Neural crest cell (in vitro differentiated cells): ENCODE results near the gene STRIP2. TPM values are rescaled to one million over a fixed set of nuclear protein-coding genes. Genes with fewer than 3 reads are reported as not detected.
A peak's percentile ranks its signal among the peaks of the same experiment; 100 is the strongest.

Experiments used
- DNase-seq: peaks from one replicate; pipeline ENCODE4 v3.0.0; 2021; ENCODE audit warnings: low read depth, mixed read lengths, low spot score
- H3K27ac Mint-ChIP-seq: one replicate; pipeline ENCODE4 v1.8.0; 2021; ENCODE audit warnings: mild to moderate bottlenecking, mixed read lengths; ENCODE audit not compliant: unreplicated experiment
- H3K27me3 Mint-ChIP-seq: 2 replicates; pipeline ENCODE4 v1.8.0; 2021; ENCODE audit warnings: low read depth, mild to moderate bottlenecking, mixed read lengths
- H3K36me3 Mint-ChIP-seq: 2 replicates; pipeline ENCODE4 v1.8.0; 2021; ENCODE audit warnings: low read depth, mild to moderate bottlenecking, mixed read lengths
- H3K4me1 Mint-ChIP-seq: 2 replicates; pipeline ENCODE4 v1.8.0; 2021; ENCODE audit warnings: mixed read lengths
- H3K4me3 Mint-ChIP-seq: one replicate; pipeline ENCODE4 v1.8.0; 2021; ENCODE audit warnings: mild to moderate bottlenecking, mixed read lengths
- H3K9me3 Mint-ChIP-seq: 2 replicates; pipeline ENCODE4 v1.8.0; 2021; ENCODE audit warnings: mixed read lengths
- CTCF ChIP-seq: fragments of 200-600 bp; sonication (generic); conservative IDR thresholded peaks from 2 replicates; pipeline ENCODE4 v1.5.0; 2021; ENCODE audit warnings: antibody characterized with exemption, mild to moderate bottlenecking
- total RNA-seq: library from RNA; stranded (reverse); gene quantifications from 2 replicates; pipeline ENCODE4 v1.2.1, GENCODE V29; 2021

STRIP2 gene
- total RNA-seq, 1 donor from 2014 or later = 11.6 TPM

GRCh38 chr7:129493555-129493954, 59.3 kb downstream of the STRIP2 start:
- H3K27me3 Mint-ChIP-seq = no peaks in the 10 kb centered on the region
- no peak overlapping the region for H3K4me3 Mint-ChIP-seq
- DNase-seq = no peak
- H3K9me3 Mint-ChIP-seq = no peaks in the 10 kb centered on the region
- peaks cover 8% of the 10 kb centered on the region for H3K36me3 Mint-ChIP-seq
- H3K4me1 Mint-ChIP-seq = no peaks in the 10 kb centered on the region
- H3K27ac Mint-ChIP-seq = no peak overlapping the region
- TF ChIP-seq CTCF = no peak

GRCh38 chr7:129494041-129494440, 59.8 kb downstream of the STRIP2 start:
- Mint-ChIP-seq H3K4me1 (no peaks in the 10 kb centered on the region), H3K4me3 (no peak overlapping the region), H3K36me3 (peaks cover 4% of the 10 kb centered on the region), H3K27ac (no peak overlapping the region), H3K9me3 (no peaks in the 10 kb centered on the region), H3K27me3 (no peaks in the 10 kb centered on the region)
- no peak for TF ChIP-seq CTCF
- no peak for DNase-seq

- peaks cover 3% of the 10 kb centered on the region for H3K27me3 Mint-ChIP-seq
- DNase-seq = no peak
- no peak overlapping the region for H3K27ac Mint-ChIP-seq
- H3K4me1 Mint-ChIP-seq = no peaks in the 10 kb centered on the region
- peaks cover 4% of the 10 kb centered on the region for H3K36me3 Mint-ChIP-seq
- no peaks in the 10 kb centered on the region for H3K9me3 Mint-ChIP-seq
- no peak for TF ChIP-seq CTCF
- no peak overlapping the region for H3K4me3 Mint-ChIP-seq
Measured at GRCh38 chr7:129495987-129496386, 61.8 kb downstream of the STRIP2 start.

- peaks cover 4% of the 10 kb centered on the region for H3K36me3 Mint-ChIP-seq
- H3K27ac Mint-ChIP-seq = no peak overlapping the region
- no peaks in the 10 kb centered on the region for H3K9me3 Mint-ChIP-seq
- no peak for DNase-seq
- TF ChIP-seq CTCF = no peak
- H3K27me3 Mint-ChIP-seq = peaks cover 9% of the 10 kb centered on the region
- H3K4me1 Mint-ChIP-seq = no peaks in the 10 kb centered on the region
- no peak overlapping the region for H3K4me3 Mint-ChIP-seq
Measured at GRCh38 chr7:129496653-129497052, 62.4 kb downstream of the STRIP2 start.

GRCh38 chr7:129497156-129497555, 62.9 kb downstream of the STRIP2 start:
- peaks cover 4% of the 10 kb centered on the region for H3K36me3 Mint-ChIP-seq
- H3K4me3 Mint-ChIP-seq = no peak overlapping the region
- H3K9me3 Mint-ChIP-seq = no peaks in the 10 kb centered on the region
- no peak for DNase-seq
- no peaks in the 10 kb centered on the region for H3K4me1 Mint-ChIP-seq
- peak overlapping the region; percentile 7 for H3K27ac Mint-ChIP-seq
- peaks cover 9% of the 10 kb centered on the region for H3K27me3 Mint-ChIP-seq
- no peak for TF ChIP-seq CTCF

GRCh38 chr7:129498021-129498420, 63.8 kb downstream of the STRIP2 start:
- Mint-ChIP-seq H3K36me3 (no peaks in the 10 kb centered on the region), H3K27ac (no peak overlapping the region), H3K4me1 (peaks cover under 1% of the 10 kb centered on the region), H3K4me3 (no peak overlapping the region), H3K9me3 (no peaks in the 10 kb centered on the region), H3K27me3 (peaks cover 9% of the 10 kb centered on the region)
- no peak for DNase-seq
- no peak for TF ChIP-seq CTCF
